GM04504 (cell line): ENCODE results near the gene FHIT.

Experiments
- DNase-seq: peaks from one replicate; pipeline ENCODE4 v3.0.0-alpha.2; 2012; ENCODE audit warnings: low read depth

FHIT gene

DNA sequence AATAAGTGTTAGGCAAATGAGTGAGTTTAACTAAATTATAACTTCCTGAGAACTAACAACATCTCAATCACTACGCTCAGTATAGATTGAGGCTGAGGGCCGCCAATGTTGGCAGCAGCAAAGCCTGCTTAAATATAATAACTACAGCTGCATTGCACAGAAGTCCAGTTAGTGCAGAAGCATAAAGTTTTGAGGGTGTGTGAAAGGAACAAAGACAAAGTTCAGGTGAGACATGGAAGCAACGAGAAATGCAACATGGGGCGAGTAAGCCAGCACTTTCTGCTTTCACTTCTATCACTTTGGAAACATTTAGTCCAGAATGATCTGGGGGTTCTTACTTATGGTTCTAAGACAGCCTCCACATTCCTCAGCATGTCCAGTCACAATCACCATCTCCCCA, 1149.1 kb downstream of the FHIT start:
- no peak for DNase-seq

DNA sequence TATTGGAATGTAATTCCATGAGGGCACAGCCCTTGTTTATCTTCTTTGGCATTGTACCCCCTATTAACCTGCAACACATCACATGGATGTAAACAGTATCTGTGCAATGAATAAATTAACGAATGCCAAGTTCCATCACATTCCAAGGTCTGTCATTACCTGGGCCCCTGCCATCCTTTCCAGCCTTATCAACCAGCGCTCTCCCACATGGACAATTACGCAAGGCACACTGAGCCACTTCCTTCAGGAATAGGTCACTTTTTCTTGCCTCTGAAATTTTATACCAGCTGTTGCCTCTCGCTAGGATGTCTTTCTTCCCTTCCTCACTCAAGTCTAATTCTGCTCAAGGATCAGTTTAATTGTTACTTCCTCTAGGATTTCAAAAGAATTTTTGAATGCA, 1149.6 kb downstream of the FHIT start:
- DNase-seq, result no peak

DNA sequence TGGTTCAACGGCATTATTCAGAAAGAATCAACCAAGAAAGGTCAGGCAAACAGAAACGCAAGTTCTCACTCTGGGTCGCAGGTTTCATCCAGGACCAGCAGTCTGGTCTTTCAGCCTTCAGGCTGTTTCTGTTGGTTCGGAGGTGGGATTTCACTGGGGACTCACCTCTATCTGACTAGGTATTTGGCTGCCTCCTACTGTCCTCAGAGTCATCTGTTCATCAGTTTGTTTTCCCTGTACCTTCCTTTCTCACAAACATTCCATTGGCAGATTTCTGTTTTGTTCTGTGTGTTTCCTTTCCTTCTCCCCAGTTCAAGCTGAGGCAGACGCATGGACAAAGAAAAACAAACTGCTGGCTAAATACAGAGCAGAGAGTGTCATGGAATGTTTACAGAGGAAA, 1154.8 kb downstream of the FHIT start:
- no peak for DNase-seq

DNA sequence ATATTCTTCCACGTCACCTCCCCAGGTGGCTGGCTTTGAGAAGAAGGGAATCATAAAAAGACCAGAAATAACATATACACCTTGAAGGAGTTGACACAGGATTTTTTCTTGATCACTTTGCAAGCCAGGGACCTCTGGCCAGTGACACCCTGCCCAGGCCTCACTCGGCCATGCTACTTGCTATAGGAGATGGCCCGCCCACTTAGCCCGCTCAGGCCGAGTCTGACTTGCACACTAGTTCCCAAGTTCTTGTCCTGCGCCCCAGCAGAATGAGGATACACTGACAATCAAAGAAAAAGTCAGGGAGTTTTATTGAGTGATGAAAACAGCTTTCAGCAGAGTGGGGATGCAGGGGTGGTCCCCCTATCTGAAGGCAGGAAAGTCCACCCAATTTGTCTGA, 1155.3 kb downstream of the FHIT start:
- no peak for DNase-seq

DNA sequence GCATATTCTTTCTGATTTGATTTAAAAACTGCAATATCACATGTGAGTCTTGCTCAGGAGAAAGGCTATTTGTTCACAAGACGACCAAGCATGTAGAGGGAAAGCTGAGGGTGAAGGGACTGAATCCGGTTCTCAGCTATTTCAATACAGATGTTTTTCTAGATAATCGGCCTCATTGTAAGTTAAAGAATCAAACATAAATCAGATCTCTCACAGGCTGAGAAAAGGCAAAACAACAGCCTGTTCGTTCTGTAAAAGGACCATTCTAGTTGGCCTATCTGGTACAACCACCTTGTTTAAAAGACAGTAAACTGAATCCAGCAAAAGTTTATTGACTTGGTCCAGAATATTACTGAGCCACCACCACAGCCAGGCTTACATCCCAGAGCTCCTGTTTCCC, 1155.7 kb downstream of the FHIT start:
- DNase-seq, result no peak

DNA sequence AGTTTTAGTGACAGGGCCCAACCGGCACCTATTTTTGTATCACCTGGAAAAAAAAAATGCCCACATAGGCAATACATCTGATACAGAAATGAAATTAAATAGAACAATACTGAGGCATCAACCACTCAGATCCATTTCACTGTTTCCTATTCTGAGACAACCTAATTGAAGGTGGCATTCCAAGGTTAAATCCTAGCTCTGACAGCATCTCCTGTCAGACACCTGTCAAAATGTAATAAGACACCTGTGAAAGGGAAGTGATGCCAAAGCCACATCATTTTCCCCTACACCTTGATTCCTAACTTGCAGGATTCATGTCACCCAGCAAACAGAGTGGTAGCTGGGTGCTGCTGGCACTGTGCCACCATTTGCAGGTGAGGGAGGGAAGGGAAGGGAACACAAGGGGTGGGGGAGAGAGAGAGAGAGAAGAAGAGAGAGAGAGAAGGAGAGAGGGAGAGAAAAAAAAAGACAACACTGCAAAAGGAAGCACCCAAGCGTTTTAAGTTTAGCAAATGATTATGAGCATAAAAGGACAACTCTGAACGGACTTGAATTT, 1156.8 kb downstream of the FHIT start:
- no peak for DNase-seq

DNA sequence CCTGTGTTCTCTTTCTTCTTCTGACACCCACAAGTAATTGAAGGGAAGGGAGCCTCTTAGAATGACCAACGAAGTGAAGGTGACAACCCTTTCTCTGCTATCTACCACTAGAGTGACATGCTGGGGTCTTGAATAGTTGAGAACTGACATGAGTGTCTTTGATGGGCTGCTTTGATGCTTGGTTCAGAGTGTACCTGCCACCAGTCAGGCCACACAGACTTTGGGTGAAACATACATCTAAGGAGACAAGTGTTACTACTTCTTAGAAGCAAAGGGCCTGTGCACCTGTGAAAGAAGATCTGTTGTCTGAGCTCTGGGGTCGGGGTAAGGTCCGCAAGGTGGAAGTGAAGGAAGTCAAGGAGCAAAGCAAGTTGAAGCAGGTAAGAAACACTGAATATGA, 1160.7 kb downstream of the FHIT start:
- no peak for DNase-seq

DNA sequence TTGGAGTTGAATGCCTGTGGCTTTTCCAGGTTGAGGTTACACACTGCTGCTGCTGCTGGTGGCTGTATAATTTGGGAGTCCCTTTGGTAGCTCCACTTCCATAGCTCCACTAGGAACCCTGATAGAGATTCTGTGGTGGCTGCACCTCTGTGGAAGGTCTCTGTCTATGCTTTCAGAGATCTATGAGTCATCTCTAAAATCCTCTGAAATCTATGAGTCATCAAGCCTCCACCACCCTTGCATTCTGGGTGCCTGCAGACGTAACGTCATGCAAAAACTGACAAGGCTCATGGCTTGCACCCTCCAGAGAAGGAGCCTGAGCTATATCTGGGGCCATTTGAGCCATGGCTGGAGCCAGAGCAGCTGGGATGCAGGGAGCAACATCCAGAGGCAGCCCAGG, 1164.4 kb downstream of the FHIT start:
- DNase-seq, result peak; percentile 6

DNA sequence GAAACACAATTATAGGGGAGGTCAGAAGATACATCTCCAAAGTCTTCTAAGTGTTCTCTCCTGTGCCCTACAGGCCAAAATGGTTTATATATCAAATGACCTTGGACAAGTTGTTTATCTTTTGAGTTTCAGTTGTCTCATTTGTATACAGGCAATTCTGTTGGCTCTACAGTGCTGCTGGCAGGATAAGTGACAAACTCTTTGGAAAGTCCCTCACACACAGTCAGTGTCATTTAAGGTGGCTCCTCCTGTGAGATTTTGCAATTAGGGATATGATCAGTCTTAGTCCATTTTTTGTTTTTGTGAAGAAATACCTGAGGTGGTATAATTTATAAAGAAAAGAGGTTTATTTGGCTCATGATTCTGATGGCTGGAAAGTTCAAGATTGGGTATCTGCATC, 1165.6 kb downstream of the FHIT start:
- DNase-seq, result no peak

DNA sequence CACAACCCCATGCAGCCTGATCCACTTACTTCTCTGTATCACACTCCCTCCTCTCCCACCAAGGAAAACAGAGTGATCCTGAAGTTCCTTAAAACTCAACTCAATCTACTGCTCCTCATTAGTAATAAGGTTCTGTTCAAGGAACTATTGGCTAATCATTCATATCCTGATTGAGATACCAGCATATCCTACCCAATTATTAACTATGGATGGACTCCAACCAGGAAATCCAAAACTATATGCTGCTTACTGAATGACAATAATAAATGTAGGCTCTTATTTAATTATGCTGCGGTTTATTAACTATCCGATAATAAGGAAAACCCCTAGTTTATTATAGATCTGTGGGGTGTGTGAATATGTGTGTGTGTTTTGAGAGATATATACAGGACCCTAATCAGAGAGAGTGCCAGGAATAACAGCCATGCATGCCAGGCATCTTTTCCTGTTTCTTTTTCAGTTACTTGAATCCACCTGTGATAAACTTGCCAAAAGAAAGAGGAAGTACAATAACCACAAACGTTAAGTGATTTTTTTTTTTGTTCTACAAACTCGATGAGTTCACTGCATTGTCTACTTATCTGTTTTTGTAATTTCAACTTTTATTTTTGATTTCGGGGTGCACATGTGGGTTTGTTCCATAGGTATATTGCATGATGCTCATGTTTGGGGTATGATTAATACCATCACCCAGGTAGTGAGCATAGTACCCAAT, 1169.7 kb downstream of the FHIT start:
- no peak for DNase-seq

DNA sequence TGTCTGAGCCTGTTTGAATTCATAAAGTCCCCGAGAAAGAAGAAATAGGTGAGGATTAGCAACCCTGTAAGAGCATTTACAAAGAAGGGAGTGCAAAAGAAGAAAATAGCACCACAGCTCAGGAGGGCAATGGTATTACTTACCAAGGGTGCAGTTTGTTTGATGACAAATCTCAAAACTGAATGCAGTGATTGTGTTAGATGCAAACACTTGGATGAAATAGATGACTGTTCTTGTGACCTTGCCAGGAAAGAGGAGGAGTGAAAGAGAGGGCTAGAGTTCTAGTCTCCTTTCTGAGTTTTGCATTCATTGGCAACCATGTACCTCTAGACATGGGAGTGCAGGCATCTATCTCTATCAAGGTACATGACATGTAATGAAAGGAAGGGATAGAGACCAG, 1170.6 kb downstream of the FHIT start:
- DNase-seq, result no peak

DNA sequence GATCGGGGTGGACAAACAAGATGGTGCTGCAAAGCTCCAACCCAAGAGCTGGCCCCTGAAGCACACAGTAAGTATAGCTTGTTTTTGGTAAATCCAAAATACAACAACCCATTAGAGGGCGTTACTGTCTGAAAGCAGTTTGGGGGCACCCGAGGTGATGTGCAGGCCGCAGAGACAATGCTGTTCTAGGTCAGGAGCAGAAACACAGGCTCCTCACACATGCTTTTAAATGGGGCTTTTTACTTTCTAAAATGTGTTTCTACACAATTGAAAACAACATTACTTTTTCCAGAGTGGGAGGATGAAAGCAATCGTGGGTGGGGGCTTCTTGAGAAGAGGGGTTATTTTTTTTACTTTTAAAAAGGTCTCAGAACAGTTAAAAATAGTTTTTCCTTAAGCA, 1172.2 kb downstream of the FHIT start:
- DNase-seq, result no peak

DNA sequence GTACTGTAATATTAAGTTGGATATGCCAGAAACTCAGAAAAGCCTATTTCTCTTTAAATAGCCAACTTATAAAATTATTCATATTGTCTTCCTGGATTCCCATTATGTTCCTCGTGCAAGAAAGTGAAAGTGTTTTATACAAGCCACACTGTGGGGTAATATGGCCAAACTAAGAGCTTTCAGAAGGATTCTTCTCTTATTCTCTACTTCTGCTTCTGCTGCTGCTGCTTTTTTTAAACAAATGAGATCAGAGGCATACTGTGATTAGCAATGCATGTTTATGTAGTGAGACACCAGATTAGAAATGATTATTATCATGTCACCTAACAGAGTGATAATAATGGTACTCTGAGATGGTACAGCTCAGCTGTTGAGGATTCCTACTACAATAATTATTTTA, 1174.9 kb downstream of the FHIT start:
- DNase-seq, result no peak

DNA sequence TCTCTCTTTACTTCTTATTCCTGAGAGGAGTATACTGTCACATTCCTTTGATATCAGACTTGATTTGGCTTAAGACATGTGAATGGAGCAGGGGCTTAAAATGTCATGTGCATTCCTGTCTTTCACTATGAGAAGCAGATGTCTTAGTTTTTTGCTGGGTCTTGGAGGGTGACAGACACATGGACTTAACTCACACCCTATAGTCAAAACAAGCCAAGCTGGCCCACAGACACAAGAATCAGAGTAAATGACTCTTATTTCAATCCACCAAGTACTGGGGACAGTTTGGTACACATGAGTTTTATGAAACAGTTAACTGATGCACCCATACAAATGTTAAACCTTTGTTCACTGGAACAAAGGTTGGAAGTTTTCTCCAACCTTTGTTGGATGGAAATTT, 1177.3 kb downstream of the FHIT start:
- no peak for DNase-seq

DNA sequence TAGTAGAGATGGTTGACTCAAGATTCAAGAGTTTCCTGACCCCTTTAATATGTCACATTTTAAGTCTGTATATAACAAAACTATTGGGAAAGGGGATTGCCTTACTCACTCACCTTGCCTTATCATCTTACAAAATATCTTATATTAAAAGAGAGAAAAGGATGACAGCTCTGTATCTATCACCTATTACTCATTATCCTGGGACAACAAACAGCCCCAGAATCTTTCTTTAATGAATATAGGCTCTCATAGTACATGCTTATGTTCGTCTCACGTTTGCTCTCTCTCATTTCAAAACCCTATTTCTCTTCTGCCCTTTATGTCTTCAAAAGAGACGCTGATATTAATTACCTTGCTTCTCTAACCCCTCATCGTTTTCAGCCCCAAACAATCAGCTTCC, 1178.0 kb downstream of the FHIT start:
- DNase-seq, result no peak

DNA sequence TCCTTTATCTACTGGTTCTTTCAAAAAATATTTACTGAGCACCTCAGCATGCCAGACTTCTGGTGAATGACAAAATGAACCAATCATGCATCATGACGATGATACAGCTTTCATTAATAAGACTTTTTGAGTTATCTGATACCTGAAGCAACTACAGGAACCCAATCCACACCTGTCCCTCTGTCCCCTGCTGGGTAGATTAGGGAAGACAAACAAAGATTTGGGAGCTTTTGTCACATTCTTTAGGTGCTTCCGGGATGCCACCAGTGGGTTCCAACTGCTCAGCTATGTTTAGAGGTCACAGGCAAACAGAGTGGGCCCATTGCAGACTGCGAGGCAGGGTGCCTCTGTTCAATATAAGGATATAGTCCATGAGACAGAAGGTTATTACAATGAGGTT, 1180.9 kb downstream of the FHIT start:
- no peak for DNase-seq

DNA sequence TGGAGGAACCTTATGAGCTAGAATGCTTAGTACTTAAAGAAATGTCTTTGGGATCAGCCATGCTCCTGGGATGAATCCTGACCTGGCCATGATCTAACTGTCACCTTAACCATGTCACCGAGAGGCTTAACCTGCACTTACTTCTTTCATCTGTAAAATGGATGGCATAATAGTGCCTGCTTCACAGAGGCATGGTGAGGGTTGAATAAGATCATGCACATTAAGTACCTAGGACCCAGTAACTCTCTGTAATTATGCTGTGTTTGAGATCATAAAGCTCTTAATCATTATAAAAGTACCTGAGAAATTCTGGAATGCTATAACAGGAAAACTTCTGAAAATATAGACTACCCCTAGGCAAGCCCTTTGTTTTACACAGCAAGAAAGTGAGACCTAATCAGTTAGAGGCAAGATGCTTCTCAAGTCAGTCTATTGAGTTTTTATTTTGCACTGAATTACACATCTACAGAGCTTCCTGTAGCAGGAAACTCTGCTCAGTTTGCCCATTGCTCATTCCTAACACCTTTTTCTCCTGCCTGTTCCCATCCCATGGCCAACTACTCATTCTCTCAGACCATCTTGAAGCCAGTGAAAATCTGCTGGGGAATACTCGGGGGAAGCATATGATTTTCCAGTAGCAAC, 1185.9 kb downstream of the FHIT start:
- no peak for DNase-seq

DNA sequence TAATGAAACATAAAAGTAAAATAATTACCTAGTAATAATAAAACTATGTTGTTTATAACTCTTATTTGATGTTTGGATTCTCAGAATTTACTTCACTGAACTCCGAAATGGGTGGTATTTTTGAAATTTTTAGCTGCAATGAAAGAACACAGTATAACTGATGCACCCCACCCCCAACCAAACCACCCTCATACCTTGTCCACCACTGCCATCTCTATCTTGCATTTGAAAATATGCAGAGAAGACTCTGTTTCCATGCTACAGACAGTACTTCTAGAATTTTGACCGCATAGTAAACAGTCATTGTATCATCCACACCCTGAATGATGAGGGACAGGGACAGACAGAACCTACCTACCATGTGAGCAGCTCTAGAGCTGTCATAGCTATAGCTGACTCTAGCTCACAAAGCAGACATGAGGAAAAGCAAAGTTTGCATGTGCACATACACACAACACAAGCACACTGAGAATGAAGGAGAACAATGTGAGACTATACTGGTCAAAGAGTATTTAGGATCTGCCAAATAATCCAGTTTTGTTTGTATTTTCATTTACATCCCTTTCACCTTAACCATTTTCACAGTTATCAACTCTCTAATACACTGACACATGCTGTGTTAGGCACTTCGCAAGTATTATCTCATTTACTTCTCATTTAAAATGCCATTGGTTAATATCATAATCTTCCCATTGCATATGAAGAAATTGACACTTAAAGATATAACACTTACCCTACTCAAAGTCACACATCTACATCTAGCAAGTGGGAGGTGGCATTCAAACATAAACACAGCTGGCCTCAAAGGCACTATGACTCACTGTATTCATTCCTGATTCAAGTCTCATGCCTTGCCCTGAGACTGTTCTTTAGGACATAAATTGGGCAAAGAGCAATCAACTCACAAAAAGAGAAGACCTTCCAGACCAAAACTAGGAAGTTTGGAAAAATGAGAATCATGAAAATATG, 1186.8 kb downstream of the FHIT start:
- peak; percentile 27 for DNase-seq

DNA sequence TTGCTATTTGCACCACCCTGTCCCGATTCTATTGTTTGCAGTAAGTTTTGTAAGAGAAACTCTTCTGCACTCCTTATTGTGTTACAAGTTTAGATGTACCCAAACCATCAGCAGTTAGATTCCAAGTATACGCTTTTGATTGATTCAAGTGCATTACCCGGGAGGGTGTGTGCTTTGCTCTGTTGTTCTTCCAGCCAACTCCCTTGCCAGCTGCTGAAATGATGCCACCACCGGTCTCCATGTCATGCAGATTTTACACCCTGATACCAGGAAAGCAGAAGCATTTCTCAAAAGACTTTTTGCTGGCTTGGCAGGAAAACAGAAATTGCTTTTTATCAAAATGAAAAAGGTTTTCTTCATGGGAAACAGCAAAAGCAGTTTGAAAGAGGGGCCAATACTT, 1194.8 kb downstream of the FHIT start:
- DNase-seq, result no peak

DNA sequence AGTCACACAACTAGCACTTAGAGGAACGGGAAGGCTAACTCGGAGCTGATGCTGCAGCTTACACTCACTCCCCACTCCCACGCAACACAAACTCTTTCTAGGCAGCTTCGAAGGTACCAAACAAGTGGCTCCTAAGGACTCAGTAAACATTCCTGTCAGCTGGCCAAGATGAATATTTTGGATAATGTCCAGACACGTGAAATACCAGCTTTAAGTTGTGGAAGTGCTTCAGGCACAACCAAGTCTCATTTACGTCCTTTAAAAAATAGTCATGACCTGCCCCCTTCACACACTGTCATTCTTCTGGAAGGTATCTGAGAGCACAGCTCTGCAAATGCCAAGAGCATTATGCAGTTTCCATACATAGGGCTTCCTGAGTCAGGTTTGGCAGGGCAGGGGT, 1195.5 kb downstream of the FHIT start:
- no peak for DNase-seq

DNA sequence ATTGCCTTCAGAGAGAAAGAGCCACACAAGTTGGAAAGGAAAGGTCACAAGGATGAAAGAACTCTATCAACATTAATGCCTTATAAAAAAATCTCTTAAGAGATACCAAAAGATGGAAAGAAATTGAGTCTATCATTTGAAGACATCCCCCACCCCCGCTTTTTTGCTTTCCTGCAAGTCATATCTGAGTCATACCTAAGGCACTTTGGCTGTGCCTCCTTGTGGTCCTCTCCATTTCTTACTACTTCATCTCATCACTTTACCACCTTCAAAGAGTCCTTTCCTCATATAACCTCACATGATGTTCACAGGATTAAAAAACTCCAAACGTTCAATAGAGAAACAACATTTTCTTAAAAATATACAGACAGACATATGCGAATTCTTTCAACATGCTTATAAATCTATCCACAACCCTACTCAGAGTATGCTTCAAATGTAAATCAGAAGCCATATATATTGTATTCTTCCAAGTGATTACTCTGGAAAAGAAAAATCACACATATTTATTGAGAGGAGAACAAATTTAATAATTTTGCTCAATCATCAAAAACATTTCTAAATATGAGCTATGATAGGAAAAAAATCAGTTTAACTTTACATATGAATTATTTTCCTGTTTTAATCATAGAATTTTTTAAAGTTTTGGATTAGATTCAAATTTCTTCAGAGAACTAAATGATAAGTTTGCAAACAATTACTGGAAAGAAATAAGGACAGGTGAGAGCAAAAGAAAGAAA, 1197.6 kb downstream of the FHIT start:
- peak; percentile 7 for DNase-seq

DNA sequence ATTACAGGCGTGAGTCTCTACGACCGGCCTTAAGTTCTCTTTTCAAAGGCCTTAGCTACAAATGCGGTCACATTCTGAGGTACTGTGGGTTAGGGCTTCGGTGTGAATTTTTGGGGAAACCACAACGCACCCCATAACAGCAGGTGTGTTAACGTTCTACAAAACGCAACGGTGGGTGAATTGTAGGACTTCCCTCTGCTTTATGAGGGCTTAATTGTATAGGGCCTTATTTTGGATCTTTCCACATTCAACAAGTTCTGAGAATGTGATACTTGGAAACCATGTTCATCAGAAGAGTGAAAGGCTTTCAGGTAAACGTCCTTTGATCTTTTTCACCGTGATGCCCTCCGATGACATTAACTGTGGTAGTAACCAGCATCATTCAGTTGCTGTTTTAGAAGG, 1202.8 kb downstream of the FHIT start:
- no peak for DNase-seq
